GM19240 (cell line): ENCODE results near the gene TMEM200A.
A peak's percentile ranks its signal among the peaks of the same experiment; 100 is the strongest.
"Not testable (repeated sequence)": the region's sequence is repeated elsewhere in the genome, so short reads cannot be mapped to it uniquely, and the experiment has no call there.

Experiments used
- DNase-seq: peaks from one replicate; pipeline ENCODE4 v3.0.0; 2011; ENCODE audit warnings: low spot score; ENCODE audit not compliant: insufficient read length

The TMEM200A gene

GRCh38 chr6:130365166-130366106, at the start of gene TMEM200A:
Gene TMEM200A, plus strand, starts transcription at chr6:130366017. Its CDS starts 74,406 bp downstream, at chr6:130440423.
- DNase-seq = peak; percentile 15

- no peak for DNase-seq
Measured at GRCh38 chr6:130320908-130321307, 44.9 kb upstream of the TMEM200A start.

- DNase-seq = no peak
Measured at GRCh38 chr6:130322673-130323268, 43.0 kb upstream of the TMEM200A start.

DNA sequence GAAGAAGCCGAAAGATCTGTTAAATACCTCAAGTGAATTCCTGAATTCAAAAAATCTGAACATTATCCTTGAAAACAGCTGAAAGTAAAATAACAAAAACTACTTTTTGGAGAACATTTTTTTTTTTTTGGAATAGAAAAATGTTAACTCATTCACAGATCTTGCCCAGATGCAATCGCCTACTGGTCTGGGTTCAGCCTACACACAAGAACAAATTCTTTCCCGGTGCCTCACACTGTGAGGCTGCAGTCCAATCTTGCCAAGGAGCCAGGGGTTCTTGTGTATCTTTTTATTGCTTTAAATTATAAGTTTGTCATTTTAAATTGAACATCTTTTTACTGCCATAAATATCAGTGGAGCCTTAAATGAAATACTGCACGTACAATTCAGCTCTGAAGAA, 41.2 kb upstream of the TMEM200A start:
- no peak for DNase-seq

- DNase-seq = no peak
Measured at GRCh38 chr6:130326496-130326895, 39.3 kb upstream of the TMEM200A start.

DNA sequence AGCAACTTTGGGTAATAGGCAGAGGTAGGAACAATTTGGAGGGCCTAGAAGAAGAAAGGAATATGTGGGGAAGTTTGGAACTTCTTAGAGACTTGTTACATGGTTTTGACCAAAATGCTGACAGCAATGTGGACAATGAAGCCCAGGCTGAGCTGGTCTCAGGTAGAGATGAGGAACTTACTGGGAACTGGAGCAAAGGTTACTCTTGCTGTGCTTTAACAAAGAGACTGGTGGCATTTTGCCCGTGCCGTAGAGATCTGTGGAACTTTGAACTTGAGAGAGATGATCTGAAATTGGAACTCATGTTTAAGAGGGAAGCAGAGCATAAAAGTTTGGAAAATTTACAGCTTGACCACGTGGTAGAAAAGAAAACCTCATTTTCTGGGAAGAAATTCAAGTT, 28.3 kb upstream of the TMEM200A start:
- DNase-seq = no peak

GRCh38 chr6:130346324-130346723, 19.5 kb upstream of the TMEM200A start:
- DNase-seq = not testable (repeated sequence)

DNA sequence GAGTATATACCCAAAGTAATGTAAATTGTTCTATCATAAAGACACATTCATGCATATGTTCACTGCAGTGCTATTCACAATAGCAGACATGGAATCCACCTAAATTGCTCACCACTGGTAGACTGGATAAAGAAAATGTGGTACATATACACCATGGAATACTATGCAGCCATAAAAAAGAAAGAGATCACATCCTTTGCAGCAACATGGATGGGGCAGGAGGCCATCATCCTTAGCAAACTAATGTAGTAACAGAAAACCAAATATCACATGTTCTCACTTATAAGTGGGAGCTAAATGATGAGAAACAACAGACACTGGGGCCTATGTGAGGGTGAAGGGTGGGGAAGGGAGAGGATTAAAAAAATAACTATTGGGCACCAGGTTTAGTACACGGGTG, 11.5 kb upstream of the TMEM200A start:
- DNase-seq = no peak

GRCh38 chr6:130355572-130355971, 10.2 kb upstream of the TMEM200A start:
- no peak for DNase-seq

DNA sequence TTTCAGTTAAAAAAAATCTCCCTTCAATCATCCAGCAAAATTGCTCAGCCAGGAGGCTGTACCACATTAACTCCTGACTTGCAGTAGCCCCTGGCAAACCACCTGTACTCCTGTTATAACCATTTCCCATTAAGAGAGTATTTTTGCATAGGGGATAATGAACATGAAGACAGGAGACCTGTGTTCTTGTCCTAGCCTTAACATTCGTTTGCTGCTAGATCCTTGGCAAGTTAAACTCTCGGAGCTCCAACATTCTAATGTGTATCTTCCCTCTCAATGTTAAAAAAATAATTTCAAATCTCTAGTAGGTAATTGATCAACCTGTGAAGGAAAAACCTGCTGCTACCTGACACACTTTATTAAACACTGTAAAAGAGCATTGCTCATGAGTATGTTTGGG, 8.4 kb upstream of the TMEM200A start:
- DNase-seq = no peak

GRCh38 chr6:130359736-130360135, 6.1 kb upstream of the TMEM200A start:
- DNase-seq = no peak

GRCh38 chr6:130362128-130362527, 3.7 kb upstream of the TMEM200A start:
- DNase-seq = no peak

DNA sequence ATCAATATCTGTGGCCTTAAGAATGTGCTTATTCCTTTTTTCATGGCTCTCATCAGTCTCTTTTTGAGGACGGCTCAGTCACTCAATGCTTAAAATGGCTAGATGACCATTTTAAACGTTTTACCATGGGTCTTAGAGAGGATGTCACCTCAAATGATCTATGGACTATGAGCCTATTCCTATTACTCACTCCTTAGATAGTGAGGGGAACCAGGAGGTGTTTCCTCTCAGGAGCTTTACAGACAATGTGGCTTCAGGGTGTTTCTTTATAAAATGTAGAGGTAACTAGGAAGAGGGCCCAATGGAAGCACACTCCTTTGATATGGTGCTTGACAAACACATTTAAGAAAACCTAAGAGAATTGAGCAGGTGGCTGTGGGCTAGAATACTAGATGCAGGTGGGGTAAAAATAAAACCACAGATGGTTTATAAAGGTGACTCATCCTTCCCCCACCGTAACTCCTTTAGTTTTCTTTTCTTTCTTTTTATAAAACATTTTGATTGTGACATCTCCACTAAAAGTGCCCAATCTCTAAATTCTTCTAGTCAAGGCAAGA, 1.5 kb upstream of the TMEM200A start:
- no peak for DNase-seq

DNA sequence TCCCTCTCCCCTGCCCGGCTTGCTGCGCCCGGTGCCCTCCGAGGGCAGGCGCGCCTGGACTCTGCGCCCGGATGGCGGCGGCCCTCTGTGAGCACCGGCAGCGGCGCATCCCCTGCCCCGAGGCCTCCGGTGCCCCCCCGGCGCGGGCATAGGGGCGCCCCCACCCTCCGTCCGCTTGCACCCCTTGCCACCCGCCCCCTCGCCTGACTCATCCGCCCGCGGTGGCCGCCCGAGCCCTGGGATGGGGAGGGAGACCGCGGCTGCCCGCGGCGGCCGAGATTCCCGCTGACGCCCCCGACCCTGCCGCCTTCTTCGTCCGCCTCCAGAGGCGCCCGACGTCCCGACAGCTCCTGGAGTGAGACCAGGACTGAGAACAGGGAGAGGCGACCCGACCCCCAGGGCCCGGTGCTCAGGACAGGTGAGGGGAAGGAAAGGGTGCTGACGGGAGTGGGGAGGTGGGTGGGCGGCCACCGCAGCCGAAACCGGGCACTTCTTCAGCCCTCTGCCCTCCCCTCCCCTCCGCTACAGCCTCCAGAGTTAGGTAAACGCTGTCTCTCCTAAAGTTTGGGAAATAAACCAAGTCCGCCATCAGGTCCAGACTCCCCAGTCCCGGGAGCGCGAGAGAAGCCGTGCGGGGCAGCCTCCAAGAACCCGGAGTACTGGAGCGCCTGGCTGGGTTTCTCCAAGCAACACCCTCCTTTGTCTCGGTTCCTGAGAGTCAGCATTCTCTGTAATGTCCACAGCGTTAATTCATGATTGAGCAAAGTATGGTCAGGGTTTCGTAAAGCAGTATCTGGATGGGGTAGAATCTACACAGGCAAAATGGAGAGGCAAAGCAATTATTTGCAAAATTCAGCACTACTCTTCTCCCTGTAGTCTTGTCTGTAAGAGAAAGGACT, 539 bp downstream of the TMEM200A start:
- no peak for DNase-seq

DNA sequence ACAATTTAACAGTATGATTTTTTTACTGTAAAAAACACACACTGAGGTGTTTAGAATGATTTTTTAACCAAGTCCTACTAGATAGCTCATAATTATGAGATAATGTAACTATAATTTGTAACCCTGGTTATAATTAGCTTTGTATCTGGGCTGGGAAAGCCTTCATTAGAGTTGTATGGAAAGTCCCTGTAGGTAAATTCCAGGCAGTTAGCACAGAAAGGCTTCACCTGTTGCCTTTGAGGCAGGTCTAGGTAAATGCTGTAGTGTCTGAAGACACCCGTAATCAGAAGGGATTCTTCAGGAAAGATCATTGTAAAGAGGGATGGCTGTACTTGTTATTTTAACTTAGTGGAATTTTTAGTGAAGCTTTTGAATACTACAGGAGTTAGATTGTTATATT, 1.9 kb downstream of the TMEM200A start:
- no peak for DNase-seq

GRCh38 chr6:130368576-130368975, 2.8 kb downstream of the TMEM200A start:
- DNase-seq = no peak

GRCh38 chr6:130369831-130370230, 4.0 kb downstream of the TMEM200A start:
- DNase-seq = no peak

GRCh38 chr6:130371921-130372420, 6.2 kb downstream of the TMEM200A start:
- DNase-seq = no peak

DNA sequence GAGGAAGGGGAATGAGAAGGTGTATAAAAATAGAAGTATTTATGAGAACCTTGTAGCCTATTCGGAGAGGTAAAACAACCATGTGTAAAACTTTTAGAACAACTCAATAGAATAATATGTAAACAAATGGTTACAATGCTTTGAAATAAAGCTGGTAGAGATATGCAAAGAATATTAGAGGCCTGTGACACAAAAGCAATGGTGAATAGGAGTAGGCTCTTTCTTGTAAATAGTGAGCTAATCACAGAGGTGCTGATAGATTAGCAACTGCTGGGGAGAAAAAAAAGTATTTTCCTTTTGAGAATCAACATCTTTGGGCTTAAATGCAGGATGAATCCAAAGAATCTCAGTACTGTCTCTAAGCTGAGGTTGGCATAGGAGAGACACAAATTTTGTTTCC, 7.0 kb downstream of the TMEM200A start:
- no peak for DNase-seq

GRCh38 chr6:130373992-130374391, 8.2 kb downstream of the TMEM200A start:
- no peak for DNase-seq

DNA sequence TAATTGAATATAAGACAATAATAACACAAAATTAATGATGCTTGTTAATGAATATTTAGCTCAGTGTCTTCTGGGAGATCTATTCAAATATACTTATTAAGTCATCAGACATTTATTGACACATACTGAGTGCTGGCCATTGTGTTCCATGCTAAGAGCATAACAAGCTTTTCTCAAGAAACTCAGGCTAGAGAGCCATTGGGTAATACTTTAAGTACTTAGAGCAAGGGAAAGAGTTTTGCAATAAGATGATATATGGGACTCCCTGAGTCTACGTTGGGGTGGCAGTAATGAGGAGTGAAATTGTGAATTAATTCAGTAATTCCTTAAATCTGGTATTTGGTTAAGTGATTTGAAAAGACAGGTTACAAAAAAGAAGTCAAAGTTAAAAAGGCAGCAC, 11.1 kb downstream of the TMEM200A start:
- no peak for DNase-seq
